ENCODE measurements around the gene CROCC.
"Not testable (repeated sequence)": the region's sequence is repeated elsewhere in the genome, so short reads cannot be mapped to it uniquely, and the experiment has no call there.

CROCC gene

GRCh38 chr1:16897653-16898052 is 24.1 kb upstream of the CROCC start:
- DNase-seq (ENCODE audit: low read depth in 3 of 3): not testable (repeated sequence)

- DNase-seq (ENCODE audit: low read depth in 3 of 3): not testable (repeated sequence)
Observed at GRCh38 chr1:16898298-16898697, 23.4 kb upstream of the CROCC start.

GRCh38 chr1:16899020-16899419 is 22.7 kb upstream of the CROCC start:
- not testable (repeated sequence) for DNase-seq (ENCODE audit: low read depth in 3 of 3)

GRCh38 chr1:16900751-16901150 is 21.0 kb upstream of the CROCC start:
- no peak for DNase-seq (ENCODE audit: low read depth in 3 of 3)

- not testable (repeated sequence) for DNase-seq (ENCODE audit: low read depth in 3 of 3)
Observed at GRCh38 chr1:16901371-16901770, 20.4 kb upstream of the CROCC start.

GRCh38 chr1:16903054-16903453 is 18.7 kb upstream of the CROCC start:
- no peak for DNase-seq (ENCODE audit: low read depth in 3 of 3)

- DNase-seq (ENCODE audit: low read depth in 3 of 3): no peak
Observed at GRCh38 chr1:16903458-16903796, 18.3 kb upstream of the CROCC start.

- DNase-seq (ENCODE audit: low read depth in 3 of 3): peak; percentile 98 to 100 (median 99)
Observed at GRCh38 chr1:16904560-16905109, 17.1 kb upstream of the CROCC start.

- DNase-seq (ENCODE audit: low read depth in 3 of 3): peak; percentile 28 to 45 (median 38)
Observed at GRCh38 chr1:16905110-16905867, 16.4 kb upstream of the CROCC start.

- DNase-seq (ENCODE audit: low read depth in 3 of 3): no peak
Observed at GRCh38 chr1:16905868-16906702, 15.6 kb upstream of the CROCC start.

GRCh38 chr1:16906873-16907272 is 14.9 kb upstream of the CROCC start:
- no peak for DNase-seq (ENCODE audit: low read depth in 3 of 3)

GRCh38 chr1:16907870-16908758 is 13.6 kb upstream of the CROCC start:
- DNase-seq (ENCODE audit: low read depth in 3 of 3): no peak

- DNase-seq (ENCODE audit: low read depth in 3 of 3): not testable (repeated sequence)
Observed at GRCh38 chr1:16911851-16912721, 9.6 kb upstream of the CROCC start.

- not testable (repeated sequence) for DNase-seq (ENCODE audit: low read depth in 3 of 3)
Observed at GRCh38 chr1:16912742-16913141, 9.0 kb upstream of the CROCC start.

- DNase-seq (ENCODE audit: low read depth in 3 of 3): no peak
Observed at GRCh38 chr1:16913181-16913832, 8.4 kb upstream of the CROCC start.

GRCh38 chr1:16913833-16914662 is 7.7 kb upstream of the CROCC start:
- DNase-seq (ENCODE audit: low read depth in 3 of 3): peak; percentile 90 to 95 (median 95)

- DNase-seq (ENCODE audit: low read depth in 3 of 3): not testable (repeated sequence)
Observed at GRCh38 chr1:16914928-16915626, 6.7 kb upstream of the CROCC start.

GRCh38 chr1:16915627-16915973 is 6.1 kb upstream of the CROCC start:
- no peak for DNase-seq (ENCODE audit: low read depth in 3 of 3)

All from stimulated activated CD4-positive, alpha-beta T cell treated with anti-CD3 and anti-CD28 coated beads, TNF-alpha, amount 100 ng/mL, for 48 hours (primary cell).